ENCODE results near the gene DAB1.

DAB1 gene

DNA sequence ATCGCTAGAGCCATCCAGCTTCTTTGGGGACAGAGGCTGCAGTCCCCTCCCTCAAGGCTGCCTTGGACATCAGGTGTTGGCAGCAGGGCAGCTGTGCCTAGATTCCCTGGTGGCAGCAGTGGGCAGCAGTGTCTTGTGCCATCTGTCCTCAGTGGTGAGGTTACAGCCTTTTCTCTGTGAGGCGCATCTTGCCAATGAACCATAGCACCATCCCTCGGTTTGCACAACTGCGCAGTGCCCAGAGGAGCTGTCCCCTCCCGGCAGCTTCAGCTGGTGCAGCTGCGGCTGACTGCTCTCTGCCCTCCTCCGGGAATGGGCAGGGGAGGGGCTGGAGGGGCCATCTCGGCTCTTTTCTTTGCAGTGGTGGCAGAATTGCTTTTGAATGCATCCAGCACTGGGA lies 399.0 kb downstream of the DAB1 start:
- no peak for DNase-seq (ENCODE audit: low read depth in 2 of 2)

DNA sequence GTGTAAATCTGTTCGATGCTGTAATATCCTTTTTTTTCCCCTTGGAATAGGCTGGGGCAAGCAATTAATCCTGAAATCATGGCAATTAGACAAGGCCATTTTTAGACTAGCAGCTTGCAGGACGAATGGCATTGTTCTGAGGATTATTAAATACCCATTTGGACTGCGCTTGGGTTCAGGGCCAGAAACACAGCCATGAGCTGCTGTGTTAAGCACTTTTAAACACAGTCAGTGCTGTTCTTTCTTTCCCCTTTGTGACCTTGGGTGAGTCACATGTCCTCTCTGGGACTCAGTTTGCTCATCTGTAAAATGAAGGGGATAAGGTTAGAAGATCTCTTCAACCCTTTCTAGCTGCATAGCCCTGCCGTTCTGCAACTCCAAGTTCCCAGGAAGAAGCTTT lies 399.4 kb downstream of the DAB1 start:
- DNase-seq (ENCODE audit: low read depth in 2 of 2): no peak

DNA sequence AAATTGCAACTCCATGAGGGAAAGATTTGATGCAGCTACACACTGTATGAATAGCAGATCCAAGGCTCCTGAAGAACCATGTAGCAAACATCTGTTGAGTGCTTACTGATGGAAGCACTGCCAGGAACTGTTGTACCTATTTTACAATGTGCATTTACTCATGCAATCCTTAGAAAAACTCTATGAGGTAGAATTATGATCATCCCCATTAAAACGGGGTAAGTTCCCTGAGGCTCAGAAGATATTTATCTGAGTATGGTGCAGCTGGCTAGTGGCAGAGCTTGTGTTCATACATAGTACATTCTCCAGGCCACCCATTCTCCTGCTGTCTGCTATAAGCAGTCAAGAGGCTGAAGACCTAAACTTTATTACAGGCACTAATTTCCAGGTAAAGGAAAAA lies 403.6 kb downstream of the DAB1 start:
- no peak for DNase-seq (ENCODE audit: low read depth in 2 of 2)

DNA sequence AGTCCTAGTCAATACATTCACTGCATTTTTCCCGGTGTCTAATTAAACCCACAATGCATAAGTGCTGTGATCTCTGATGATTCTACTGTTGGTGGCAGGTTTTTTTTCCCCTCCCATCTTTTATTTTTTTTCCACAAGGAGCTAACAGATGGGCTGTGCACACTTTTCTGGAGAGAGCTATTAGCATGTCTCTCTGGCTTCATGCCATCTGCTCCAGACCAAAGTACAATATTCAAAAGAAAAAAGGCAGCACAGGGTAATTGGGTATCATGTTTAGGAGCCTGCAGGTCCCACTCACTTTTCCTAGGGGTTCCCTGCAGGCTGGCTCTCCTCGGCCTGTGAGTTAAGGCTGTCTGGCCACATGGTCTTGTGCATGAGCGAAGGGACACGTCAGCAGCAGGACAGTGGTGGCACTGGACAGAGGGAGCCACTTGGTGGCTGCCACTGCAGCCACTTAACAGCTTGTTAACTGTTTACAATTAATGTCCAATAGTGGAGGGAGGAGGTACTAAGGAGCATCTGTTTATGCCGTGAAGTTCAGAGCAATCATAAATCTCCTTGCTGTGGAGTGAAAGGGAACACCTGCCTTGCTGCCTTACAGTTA lies 404.5 kb downstream of the DAB1 start:
- DNase-seq (ENCODE audit: low read depth in 2 of 2): no peak

DNA sequence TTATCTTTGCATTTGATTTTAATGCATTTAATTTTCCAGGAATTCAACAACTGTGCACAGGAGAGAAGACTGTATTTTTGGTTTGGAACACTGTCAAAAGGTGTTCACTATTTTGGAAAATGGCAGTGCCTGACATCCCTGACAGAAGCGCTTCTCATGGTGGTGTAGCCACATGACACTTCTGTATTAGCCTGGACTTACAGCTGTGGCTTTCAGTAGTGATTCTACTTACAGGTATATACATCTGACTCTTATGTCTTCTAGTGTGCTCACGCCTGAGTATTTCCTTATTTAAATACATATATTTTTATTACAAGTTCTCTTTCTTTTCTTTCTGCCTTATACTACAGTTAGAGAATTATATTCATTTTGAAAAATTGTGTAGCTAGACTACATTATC lies 405.7 kb downstream of the DAB1 start:
- DNase-seq (ENCODE audit: low read depth in 2 of 2): no peak

DNA sequence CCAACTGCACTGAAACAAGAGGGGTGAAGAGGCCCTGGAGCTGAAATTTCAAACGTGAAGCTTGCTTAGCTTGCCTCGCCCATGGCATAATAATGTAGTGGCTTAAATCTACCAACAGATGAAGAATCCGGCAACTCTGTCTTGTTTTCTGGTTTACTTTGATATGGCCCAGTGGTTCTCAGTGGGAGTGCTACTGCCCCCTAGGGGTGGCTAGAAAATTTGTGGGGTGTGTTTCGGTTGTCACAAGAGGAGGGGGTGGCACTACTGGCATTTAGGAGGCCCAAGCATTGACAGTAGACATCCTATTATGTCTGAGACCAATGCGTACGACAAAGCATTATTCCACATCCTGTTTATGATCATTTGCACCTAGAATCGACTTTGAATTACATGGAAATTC lies 406.1 kb downstream of the DAB1 start:
- no peak for DNase-seq (ENCODE audit: low read depth in 2 of 2)

DNA sequence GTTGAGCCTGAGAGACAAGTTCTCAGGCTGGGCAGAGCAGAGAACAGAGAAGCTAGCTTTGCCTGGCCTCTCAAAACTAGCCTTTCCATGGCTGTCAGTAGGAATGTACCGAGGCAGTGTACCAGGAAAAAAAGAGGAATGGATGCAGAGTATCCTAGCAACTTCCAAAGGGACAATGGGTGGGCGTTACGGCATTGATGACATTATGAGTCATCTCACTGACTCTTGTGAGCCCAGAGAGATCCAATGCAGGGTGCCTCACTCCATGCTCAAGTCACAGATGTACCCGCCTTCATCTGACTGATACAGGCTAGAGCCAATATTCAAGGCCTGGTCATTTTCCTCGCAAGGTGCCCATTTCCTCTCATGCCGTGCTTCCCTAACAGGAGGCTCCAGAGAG lies 406.7 kb downstream of the DAB1 start:
- no peak for DNase-seq (ENCODE audit: low read depth in 2 of 2)

DNA sequence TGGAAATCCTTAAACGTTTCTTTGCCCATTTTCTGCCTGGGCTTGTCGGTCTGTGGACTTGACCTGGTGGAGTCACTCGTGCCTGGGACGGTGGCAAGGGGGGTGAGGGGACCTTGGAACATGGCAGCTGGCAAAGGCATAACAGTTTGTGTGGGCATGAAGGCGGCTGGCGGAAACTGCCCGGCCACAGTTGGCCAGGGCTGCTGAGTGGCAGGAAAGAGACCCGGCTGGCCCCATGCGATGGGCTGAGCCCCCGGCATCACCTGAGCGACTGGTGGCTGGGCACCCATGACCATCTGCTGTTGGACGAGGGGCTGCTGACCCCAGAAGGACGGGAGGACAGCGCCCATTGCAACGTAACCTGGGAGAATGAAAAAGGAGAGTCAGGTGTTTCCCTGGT lies 408.8 kb downstream of the DAB1 start:
- DNase-seq (ENCODE audit: low read depth in 2 of 2): no peak

DNA sequence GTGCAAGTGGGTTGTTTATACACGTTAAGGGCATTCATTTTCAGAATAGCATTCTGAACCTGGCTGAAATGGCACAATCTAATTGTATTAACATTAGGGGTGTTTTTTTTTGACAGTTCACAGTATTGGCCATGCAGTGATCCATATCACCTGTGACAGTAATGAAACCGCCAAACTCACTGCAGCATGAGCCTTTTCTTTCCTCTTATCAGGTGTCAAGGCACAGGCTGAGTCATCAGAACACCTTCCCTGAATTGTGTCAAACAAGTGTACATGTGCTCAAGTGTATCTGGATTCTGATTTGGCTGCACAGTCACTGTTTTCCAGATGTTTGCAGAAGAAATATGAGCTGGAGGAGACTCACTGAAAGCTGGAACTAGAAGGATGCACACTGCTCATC lies 410.3 kb downstream of the DAB1 start:
- DNase-seq (ENCODE audit: low read depth in 2 of 2): no peak

DNA sequence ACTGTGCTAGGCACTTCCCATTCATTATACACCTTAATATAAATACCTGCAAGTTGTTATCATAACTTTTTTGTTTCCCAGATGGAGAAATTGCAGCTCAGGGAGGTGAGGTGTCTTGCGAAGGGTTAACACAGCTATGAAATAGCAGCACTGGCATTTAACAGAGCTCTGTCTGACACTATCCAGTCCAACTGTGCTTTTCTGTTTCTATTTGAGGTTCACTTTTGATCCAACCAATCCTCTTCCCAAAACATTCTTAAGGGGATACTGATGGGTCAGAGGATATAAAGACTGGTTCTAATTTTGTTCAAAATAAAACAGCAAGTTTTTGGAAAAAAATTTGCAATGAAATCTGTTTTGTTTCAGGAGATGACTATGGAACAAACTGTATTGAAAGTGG lies 411.5 kb downstream of the DAB1 start:
- no peak for DNase-seq (ENCODE audit: low read depth in 2 of 2)

DNA sequence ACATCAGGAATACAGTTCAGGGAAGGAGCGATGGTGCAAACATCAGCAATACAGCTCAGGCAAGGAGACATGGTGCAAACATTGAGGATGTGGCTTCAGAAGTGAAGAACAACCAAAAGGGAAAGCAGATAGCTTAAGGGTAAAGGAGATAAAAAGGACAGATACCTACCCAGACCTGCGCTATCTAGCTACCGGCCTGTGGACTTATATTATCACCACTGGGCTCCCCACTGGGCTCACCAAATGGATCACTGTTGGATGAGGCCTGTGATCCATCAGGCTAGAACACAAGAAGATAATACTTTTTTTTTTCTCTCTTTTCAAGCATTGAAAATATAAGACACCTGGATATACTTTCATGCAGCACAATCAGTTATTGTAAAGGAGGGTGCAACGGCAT lies 413.3 kb downstream of the DAB1 start:
- DNase-seq (ENCODE audit: low read depth in 2 of 2): no peak

DNA sequence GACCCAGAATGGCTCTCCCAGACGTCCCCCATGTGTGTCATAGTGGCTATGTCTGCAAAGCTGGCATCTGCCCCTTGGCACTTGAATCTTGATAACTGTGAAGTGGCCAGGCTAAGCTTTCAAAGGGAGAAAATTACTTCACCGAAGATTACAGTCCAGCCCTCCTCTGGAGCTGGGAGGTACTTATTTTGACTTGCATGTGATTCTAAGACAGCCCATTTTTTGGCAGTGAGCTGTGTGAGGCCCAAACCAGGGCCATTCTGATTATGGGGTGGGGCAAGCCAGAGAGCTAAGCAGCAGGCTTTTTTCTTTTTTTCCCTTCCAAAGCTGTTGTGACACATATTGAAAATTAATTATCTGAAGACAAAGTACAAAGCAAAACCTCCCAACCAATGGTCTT lies 415.9 kb downstream of the DAB1 start:
- DNase-seq (ENCODE audit: low read depth in 2 of 2): no peak

DNA sequence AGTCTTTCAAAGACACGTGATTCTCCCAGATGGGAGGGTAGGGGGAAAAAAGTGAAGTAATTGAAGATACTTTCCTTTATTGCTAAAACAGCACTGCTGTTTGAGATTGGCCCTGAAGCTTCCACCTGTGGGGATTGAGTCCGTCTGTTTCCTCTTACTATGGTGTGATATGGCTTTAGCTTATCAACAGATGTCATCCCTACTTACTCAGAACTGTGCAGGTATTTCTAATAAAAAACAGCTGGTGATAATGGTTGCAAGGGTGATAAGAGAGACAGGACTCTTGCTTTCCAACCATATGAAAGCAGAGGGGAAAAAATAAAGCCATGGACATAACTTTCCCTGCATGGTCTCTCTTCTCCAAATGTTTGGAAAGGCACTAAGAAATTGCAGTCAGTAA lies 416.4 kb downstream of the DAB1 start:
- DNase-seq (ENCODE audit: low read depth in 2 of 2): no peak

DNA sequence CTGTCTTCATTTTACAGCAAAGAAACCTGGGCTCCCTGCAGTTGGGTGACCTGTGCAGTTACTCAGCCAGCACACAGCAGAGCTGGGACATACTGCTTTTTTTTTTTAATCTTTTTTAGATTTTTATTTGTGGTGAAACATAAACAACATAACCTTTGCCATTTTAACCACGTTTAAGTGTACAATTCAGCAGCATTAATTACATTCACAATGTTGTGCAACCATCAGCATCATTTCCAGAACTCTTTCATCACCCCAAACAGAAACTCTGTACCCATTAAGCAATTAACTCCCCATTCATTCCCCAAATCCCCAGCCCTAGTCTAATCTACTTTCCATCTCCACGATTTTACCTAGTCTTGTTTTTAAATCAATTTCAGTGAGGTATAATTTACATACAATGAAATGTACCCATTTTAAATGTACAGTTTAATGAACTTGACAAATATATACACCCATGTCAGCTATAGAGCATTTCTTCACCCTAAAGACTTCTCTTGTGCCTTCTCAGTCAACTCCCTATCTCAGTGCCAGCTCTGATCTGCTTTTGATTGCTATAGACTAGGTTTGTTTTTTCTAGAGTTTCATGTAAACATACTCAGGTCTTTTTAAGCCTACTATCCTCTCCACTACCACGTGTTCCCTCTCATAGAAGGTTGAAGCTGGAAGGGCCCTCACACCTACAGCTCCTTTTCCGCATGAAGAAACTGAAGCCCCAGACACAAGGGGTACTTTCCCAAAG lies 420.3 kb downstream of the DAB1 start:
- no peak for DNase-seq (ENCODE audit: low read depth in 2 of 2)

DNA sequence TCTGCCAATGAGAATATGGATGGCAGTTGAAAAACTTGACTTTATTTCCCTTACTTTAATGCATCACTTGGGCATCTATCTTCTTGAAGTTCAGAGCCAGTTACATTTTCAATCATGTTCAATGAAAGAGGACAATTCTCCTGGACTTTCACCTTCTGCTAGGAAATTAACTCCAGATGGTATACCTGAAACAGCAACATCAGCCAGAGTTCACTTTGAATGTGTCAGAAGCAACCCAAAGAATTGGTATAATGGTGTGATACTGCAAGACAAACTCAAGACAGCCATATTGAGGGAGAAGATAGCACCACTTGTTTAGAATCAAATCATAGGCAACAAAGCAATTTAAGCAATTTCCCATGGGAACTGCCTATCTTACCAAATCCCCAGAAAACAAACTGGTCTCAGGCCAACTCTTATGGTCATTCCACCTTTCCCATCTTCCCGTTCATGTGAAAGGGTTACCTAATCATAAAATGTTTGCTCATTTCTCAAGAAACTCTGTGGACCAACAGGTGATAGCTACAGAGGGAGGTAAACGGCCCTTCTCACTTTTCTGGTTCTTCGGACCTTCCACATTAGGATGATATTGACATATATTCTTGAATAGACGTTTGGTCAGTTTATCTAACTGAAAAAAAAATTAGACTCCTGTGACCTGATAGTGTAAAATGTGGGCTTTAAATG lies 428.3 kb downstream of the DAB1 start:
- DNase-seq (ENCODE audit: low read depth in 2 of 2): no peak

DNA sequence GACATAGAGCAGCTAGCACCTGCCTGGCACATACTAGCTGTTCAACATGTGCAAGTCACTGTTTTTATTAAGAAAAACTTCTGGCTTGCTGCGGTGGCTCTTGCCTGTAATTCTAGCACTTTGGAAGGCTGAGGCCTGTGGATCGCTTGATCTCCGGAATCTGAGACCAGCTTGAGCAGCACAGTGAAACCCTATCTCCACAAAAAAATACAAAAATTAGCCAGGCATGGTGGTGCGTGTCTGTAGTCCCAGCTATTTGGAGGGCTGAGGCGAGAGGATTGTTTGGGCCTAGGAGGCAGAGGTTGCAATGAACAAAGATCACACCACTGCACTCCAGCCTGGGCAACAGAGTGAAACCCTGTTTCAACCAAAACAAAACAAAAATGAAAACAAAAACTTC lies 430.4 kb downstream of the DAB1 start:
- no peak for DNase-seq (ENCODE audit: low read depth in 2 of 2)

DNA sequence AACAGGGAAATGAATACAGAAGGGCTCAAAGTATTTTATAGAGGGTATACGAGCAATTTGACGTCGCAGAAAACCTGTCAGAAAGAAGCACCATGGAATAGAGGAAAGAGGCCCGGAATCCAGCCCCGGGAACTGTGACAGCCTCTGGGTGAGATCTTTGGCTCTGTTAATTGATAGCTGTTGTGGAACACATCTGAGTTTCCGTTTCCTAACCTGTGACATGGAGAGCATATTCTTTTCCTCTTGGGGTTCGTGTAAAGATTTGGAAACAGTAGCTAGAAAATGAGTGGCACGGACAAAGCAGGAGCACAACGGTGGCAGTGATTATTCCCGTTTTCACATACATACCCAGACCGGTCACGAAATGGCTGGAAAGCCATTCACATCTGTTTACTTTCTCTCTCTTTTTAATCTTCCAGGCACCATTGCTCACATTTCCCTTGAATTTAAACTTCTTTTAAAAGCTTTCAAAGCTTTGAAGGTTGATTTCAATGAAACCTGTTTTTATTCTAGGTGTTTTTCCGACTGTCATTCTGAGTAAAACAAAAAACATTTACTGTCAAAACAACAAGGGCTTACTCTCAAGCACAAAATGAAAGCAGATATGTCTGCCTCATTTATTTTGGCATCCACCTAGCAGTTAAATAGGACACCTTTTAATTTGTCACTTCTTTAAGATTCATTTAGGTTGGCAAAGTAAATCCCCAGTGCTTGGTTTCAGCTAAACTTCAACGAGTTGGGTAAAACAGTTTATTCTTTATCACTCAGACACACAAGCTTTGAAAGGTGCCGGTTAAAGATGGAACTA lies 431.3 kb downstream of the DAB1 start:
- no peak for DNase-seq (ENCODE audit: low read depth in 2 of 2)

DNA sequence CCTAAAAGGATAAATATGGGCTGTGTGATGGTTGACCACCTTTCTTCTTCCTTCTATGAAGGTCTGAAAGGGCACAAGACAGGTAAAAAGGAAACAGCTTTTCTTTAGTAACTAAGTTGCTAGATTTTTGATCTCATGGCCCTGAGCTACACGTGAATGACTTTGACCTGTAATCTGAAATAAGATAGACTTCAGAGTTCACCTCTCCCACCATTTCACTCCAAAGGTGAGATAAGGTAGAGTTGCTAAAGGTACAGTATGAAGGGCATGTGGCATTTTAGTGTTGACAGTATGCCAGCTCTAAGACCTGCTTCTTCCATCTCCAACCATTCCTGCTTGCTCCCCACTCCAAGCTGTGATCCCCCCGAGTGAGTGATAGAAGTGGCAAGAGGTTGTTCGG lies 432.3 kb downstream of the DAB1 start:
- DNase-seq (ENCODE audit: low read depth in 2 of 2): no peak

DNA sequence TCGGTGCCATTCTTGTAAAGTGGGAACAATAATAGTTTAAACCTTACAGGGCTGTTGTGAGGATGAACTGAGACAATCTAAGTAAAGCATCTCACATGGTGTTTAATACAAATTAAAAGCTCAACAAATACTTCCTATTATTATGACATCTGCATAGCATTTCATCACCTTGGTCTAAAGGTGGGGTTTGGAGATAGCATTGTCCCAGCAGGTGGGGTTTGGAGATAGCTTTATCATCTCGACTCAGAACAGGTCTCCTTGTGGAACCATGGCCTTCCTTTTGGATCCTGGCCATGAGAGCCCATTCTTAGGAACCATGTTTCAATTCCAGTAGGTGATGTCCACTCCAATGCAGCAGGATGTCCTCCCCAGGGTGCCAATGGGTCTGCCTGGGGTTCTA lies 437.5 kb downstream of the DAB1 start:
- DNase-seq (ENCODE audit: low read depth in 2 of 2): no peak

DNA sequence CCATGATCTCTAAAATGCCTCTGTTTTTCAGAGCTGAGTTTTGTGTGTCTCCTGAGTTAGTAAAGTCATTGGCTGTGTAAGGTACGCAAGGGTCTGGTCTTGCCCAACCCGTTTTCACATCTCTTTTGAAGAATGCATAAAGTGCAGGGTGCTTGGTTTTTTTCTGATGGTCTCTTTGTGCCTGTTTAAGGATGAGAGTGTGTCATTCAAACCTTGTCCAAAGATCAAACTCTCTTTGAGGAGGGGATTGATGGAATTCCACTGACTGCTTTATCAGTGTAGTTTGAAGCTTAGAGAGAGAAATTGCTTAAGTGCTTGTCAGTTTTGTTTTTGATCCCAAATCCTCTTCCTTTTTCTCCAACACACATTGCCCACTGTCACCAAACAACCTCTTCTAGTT lies 438.0 kb downstream of the DAB1 start:
- DNase-seq (ENCODE audit: low read depth in 2 of 2): no peak

DNA sequence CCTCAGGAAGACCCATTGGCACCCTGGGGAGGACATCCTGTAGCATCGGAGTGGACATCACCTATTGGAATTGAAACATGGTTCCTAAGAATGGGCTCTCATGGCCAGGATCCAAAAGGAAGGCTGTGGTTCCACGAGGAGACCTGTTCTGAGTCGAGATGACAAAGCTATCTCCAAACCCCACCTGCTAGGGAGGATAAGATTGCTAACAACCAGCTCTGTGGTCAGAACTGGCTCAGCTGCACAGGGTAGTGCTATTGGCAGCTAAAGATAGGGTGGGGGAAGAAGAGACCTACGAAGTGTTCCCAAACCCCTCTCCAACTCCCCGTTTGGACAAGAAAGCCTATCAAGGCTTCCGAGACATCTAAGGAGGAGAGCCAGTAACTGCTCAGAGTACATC lies 440.4 kb downstream of the DAB1 start:
- no peak for DNase-seq (ENCODE audit: low read depth in 2 of 2)

DNA sequence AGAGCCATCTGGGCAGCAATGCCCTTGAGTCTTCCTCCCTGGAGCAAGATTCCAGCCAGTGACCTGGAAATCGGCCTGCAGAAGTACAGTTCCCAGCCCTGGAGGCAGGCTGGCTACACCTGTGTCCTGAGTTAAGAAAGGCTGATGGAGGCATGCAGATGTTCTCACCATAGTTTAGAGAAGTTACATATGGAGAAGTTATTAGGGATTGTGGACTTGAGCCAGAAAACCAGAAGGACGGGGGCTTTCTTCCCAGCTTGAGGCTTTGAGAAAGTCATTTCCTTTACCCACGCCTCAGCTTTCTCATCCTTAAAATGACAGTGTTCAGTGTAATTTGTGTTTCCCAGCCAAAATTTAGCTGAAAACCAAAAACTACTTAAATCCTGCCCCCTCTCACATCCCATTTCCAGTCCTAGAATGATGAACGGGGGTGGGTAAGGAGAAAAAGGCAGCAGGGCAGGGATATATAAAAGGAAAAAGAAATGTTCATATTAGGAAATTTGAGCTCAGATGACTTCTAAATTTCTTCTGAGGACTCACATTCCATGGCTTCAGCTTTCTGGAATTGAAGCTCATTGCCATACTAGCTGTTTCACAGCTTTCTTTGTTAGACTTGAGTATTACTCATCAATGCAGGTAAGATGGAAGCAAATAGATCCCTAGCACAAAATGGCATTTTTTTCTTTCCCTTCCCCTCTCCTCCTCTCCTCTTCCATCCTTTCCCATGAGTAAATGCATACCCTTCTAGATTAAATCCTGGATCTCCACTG lies 443.7 kb downstream of the DAB1 start:
- no peak for DNase-seq (ENCODE audit: low read depth in 2 of 2)
